Measurements from ENCODE around the gene PGC.
A peak's percentile ranks its signal among the peaks of the same experiment; 100 is the strongest.

The PGC gene

GRCh38 chr6:41747256-41748101, at the start of gene PGC:
Gene PGC (minus strand): TSS chr6:41747397. CDS start chr6:41747334, 63 bp downstream.
- no peak for DNase-seq

GRCh38 chr6:41796474-41796873, 49.3 kb upstream of the PGC start:
- DNase-seq, result no peak

GRCh38 chr6:41791984-41792383, 44.8 kb upstream of the PGC start:
- DNase-seq, result no peak

- DNase-seq, result no peak
These were observed 44.1 kb upstream of the PGC start for GRCh38 chr6:41791305-41791704.

- DNase-seq, result no peak
These were observed 42.8 kb upstream of the PGC start for GRCh38 chr6:41790045-41790444.

GRCh38 chr6:41789390-41789724, 42.2 kb upstream of the PGC start:
- DNase-seq, result no peak

- DNase-seq, result peak; percentile 66 to 96 (median 91)
These were observed 40.2 kb upstream of the PGC start, which contains the start of gene TOMM6 for GRCh38 chr6:41787219-41787917. Gene TOMM6 (plus strand): TSS chr6:41787694. CDS start chr6:41787698, 4 bp downstream.

- DNase-seq, result peak; percentile 24 to 92 (median 82)
These were observed 39.4 kb upstream of the PGC start for GRCh38 chr6:41786451-41787218.

- peak in 30 of 58 donors; percentile 29 to 76 (median 52) for DNase-seq
These were observed 38.7 kb upstream of the PGC start for GRCh38 chr6:41785689-41786450.

- no peak for DNase-seq
These were observed 38.1 kb upstream of the PGC start for GRCh38 chr6:41785254-41785653.

- no peak for DNase-seq
These were observed 37.5 kb upstream of the PGC start for GRCh38 chr6:41784581-41785171.

- DNase-seq, result no peak
These were observed 36.0 kb upstream of the PGC start for GRCh38 chr6:41783106-41783780.

- DNase-seq, result peak in 1 of 58 donors; percentile 34
These were observed 34.2 kb upstream of the PGC start for GRCh38 chr6:41781366-41781730.

GRCh38 chr6:41780551-41781365, 33.6 kb upstream of the PGC start, which contains the start of gene PRICKLE4:
Gene PRICKLE4 (plus strand): TSS chr6:41780782. CDS start chr6:41783474, 2,692 bp downstream.
- peak in 12 of 58 donors; percentile 22 to 47 (median 32) for DNase-seq

- peak; percentile 87 to 99 (median 97) for DNase-seq
These were observed 32.8 kb upstream of the PGC start, which contains the start of gene FRS3 for GRCh38 chr6:41779788-41780550. Gene FRS3 (minus strand): TSS chr6:41779900. CDS start chr6:41776987, 2,913 bp downstream.

- DNase-seq, result peak in 4 of 58 donors; percentile 15 to 67 (median 40)
These were observed 32.1 kb upstream of the PGC start for GRCh38 chr6:41779336-41779735.

- no peak for DNase-seq
These were observed 31.7 kb upstream of the PGC start for GRCh38 chr6:41778895-41779294.
